ENCODE data around the gene ZNHIT2. TPM values are rescaled to one million over a fixed set of nuclear protein-coding genes. Genes with fewer than 3 reads are reported as not detected.

Gene ZNHIT2
- total RNA-seq, 1 experiment from 2014 or later, result 13.2 TPM

- no peak overlapping the region for H3K27ac Mint-ChIP-seq (ENCODE audit: unreplicated experiment)
- intact Hi-C loops (cut with micrococcal nuclease; ENCODE audit: unreplicated experiment), result no loop called here
- H3K4me1 Mint-ChIP-seq (ENCODE audit: low read depth, unreplicated experiment), result peaks cover 5% of the 10 kb centered on the region
- no peaks in the 10 kb centered on the region for H3K9me3 Mint-ChIP-seq (ENCODE audit: low read depth, unreplicated experiment)
- DNase-seq, result no peak
- H3K27me3 Mint-ChIP-seq (ENCODE audit: unreplicated experiment), result no peaks in the 10 kb centered on the region
- H3K4me3 Mint-ChIP-seq (ENCODE audit: low read depth, unreplicated experiment), result no peak overlapping the region
- no peak for TF ChIP-seq CTCF (IDR thresholded peaks at IDR 0.05; ENCODE audit: unreplicated experiment)
- CTCF ChIA-PET, result no interaction called here
- BruUV-seq (replicated peaks), result no TSS peak
- peaks cover 18% of the 10 kb centered on the region for H3K36me3 Mint-ChIP-seq (ENCODE audit: insufficient read depth, unreplicated experiment)
Observed at GRCh38 chr11:65090628-65091027, 26.9 kb downstream of the ZNHIT2 start.

- peaks cover 9% of the 10 kb centered on the region for H3K4me1 Mint-ChIP-seq (ENCODE audit: low read depth, unreplicated experiment)
- no peaks in the 10 kb centered on the region for H3K9me3 Mint-ChIP-seq (ENCODE audit: low read depth, unreplicated experiment)
- no peak overlapping the region for H3K4me3 Mint-ChIP-seq (ENCODE audit: low read depth, unreplicated experiment)
- no peaks in the 10 kb centered on the region for H3K27me3 Mint-ChIP-seq (ENCODE audit: unreplicated experiment)
- intact Hi-C loops (cut with micrococcal nuclease; ENCODE audit: unreplicated experiment), result no loop called here
- H3K27ac Mint-ChIP-seq (ENCODE audit: unreplicated experiment), result no peak overlapping the region
- peaks cover 27% of the 10 kb centered on the region for H3K36me3 Mint-ChIP-seq (ENCODE audit: insufficient read depth, unreplicated experiment)
- CTCF ChIA-PET, result interaction anchor here (0.6 kb wide), 1 partner anchor 243 kb away, joined by 5 read pairs; no protein-coding TSS in a partner anchor
- TF ChIP-seq CTCF (IDR thresholded peaks at IDR 0.05; ENCODE audit: unreplicated experiment), result no peak
- no peak for DNase-seq
- no TSS peak for BruUV-seq (replicated peaks)
Observed at GRCh38 chr11:65089621-65090020, 27.9 kb downstream of the ZNHIT2 start.

- CTCF ChIA-PET, result interaction anchor here (0.7 kb wide), 1 partner anchor 206 kb away, joined by 3 read pairs; no protein-coding TSS in a partner anchor
- H3K27me3 Mint-ChIP-seq (ENCODE audit: unreplicated experiment), result no peaks in the 10 kb centered on the region
- DNase-seq, result no peak
- H3K36me3 Mint-ChIP-seq (ENCODE audit: insufficient read depth, unreplicated experiment), result peaks cover 45% of the 10 kb centered on the region
- BruUV-seq (replicated peaks), result no TSS peak
- H3K4me3 Mint-ChIP-seq (ENCODE audit: low read depth, unreplicated experiment), result no peak overlapping the region
- no peak overlapping the region for H3K27ac Mint-ChIP-seq (ENCODE audit: unreplicated experiment)
- no peak for TF ChIP-seq CTCF (IDR thresholded peaks at IDR 0.05; ENCODE audit: unreplicated experiment)
- H3K4me1 Mint-ChIP-seq (ENCODE audit: low read depth, unreplicated experiment), result peaks cover 13% of the 10 kb centered on the region
- H3K9me3 Mint-ChIP-seq (ENCODE audit: low read depth, unreplicated experiment), result no peaks in the 10 kb centered on the region
- intact Hi-C loops (cut with micrococcal nuclease; ENCODE audit: unreplicated experiment), result no loop called here
Observed at GRCh38 chr11:65087827-65088226, 29.7 kb downstream of the ZNHIT2 start.

- BruUV-seq (replicated peaks), result no TSS peak
- Mint-ChIP-seq H3K4me3 (ENCODE audit: low read depth, unreplicated experiment) (no peak overlapping the region), H3K27ac (ENCODE audit: unreplicated experiment) (no peak overlapping the region), H3K36me3 (ENCODE audit: insufficient read depth, unreplicated experiment) (peaks cover 50% of the 10 kb centered on the region), H3K27me3 (ENCODE audit: unreplicated experiment) (no peaks in the 10 kb centered on the region), H3K9me3 (ENCODE audit: low read depth, unreplicated experiment) (no peaks in the 10 kb centered on the region), H3K4me1 (ENCODE audit: low read depth, unreplicated experiment) (peaks cover 19% of the 10 kb centered on the region)
- no peak for DNase-seq
- intact Hi-C loops (cut with micrococcal nuclease; ENCODE audit: unreplicated experiment), result no loop called here
- CTCF ChIA-PET, result interaction anchor here (0.7 kb wide), 1 partner anchor 14 kb away, joined by 5 read pairs; no protein-coding TSS in a partner anchor
- no peak for TF ChIP-seq CTCF (IDR thresholded peaks at IDR 0.05; ENCODE audit: unreplicated experiment)
Observed at GRCh38 chr11:65087216-65087615, 30.3 kb downstream of the ZNHIT2 start.

Measured in Calu3 (cell line).